GM12875 (cell line): ENCODE results near the gene GALNT15.

ENCODE experiments used
- H3K4me3 ChIP-seq: one replicate; pipeline ENCODE4 v1.5.1; 2011; ENCODE audit warnings: low read depth, low read length, control low read depth
- CTCF ChIP-seq: IDR thresholded peaks from 2 replicates; pipeline ENCODE4 v1.5.1; 2011; ENCODE audit warnings: low read depth, mild to moderate bottlenecking, control low read depth, inconsistent platforms, low read length, moderate library complexity, borderline replicate concordance; ENCODE audit not compliant: insufficient read depth

The GALNT15 gene

GRCh38 chr3:16255326-16255725, 80.8 kb downstream of the GALNT15 start:
- no peak for TF ChIP-seq CTCF
- no peak overlapping the region for H3K4me3 ChIP-seq

- no peak overlapping the region for H3K4me3 ChIP-seq
- no peak for TF ChIP-seq CTCF
Measured at GRCh38 chr3:16255726-16256125, 81.2 kb downstream of the GALNT15 start.

GRCh38 chr3:16257309-16257708, 82.8 kb downstream of the GALNT15 start:
- H3K4me3 ChIP-seq: no peak overlapping the region
- TF ChIP-seq CTCF: no peak

GRCh38 chr3:16258177-16258576, 83.7 kb downstream of the GALNT15 start:
- H3K4me3 ChIP-seq: no peak overlapping the region
- TF ChIP-seq CTCF: no peak

GRCh38 chr3:16258866-16259265, 84.4 kb downstream of the GALNT15 start:
- H3K4me3 ChIP-seq: no peak overlapping the region
- no peak for TF ChIP-seq CTCF

- no peak overlapping the region for H3K4me3 ChIP-seq
- no peak for TF ChIP-seq CTCF
Measured at GRCh38 chr3:16260046-16260445, 85.6 kb downstream of the GALNT15 start.

GRCh38 chr3:16262174-16262573, 87.7 kb downstream of the GALNT15 start:
- no peak for TF ChIP-seq CTCF
- H3K4me3 ChIP-seq: no peak overlapping the region
